Neural crest cell (in vitro differentiated cells): ENCODE data around the gene RTL10. TPM values are rescaled to one million over a fixed set of nuclear protein-coding genes. Genes with fewer than 3 reads are reported as not detected.

Experiments used
- DNase-seq: peaks from one replicate; pipeline ENCODE4 v3.0.0; 2021; ENCODE audit warnings: low read depth, mixed read lengths, low spot score
- H3K27ac Mint-ChIP-seq: one replicate; pipeline ENCODE4 v1.8.0; 2021; ENCODE audit warnings: mild to moderate bottlenecking, mixed read lengths; ENCODE audit not compliant: unreplicated experiment
- H3K27me3 Mint-ChIP-seq: 2 replicates; pipeline ENCODE4 v1.8.0; 2021; ENCODE audit warnings: low read depth, mild to moderate bottlenecking, mixed read lengths
- H3K36me3 Mint-ChIP-seq: 2 replicates; pipeline ENCODE4 v1.8.0; 2021; ENCODE audit warnings: low read depth, mild to moderate bottlenecking, mixed read lengths
- H3K4me1 Mint-ChIP-seq: 2 replicates; pipeline ENCODE4 v1.8.0; 2021; ENCODE audit warnings: mixed read lengths
- H3K4me3 Mint-ChIP-seq: one replicate; pipeline ENCODE4 v1.8.0; 2021; ENCODE audit warnings: mild to moderate bottlenecking, mixed read lengths
- H3K9me3 Mint-ChIP-seq: 2 replicates; pipeline ENCODE4 v1.8.0; 2021; ENCODE audit warnings: mixed read lengths
- total RNA-seq: library from RNA; stranded (reverse); gene quantifications from 2 replicates; pipeline ENCODE4 v1.2.1, GENCODE V29; 2021
- TF ChIP-seq, protein P1 (sequence below): fragments of 200-600 bp; sonication (generic); conservative IDR thresholded peaks from 2 replicates; pipeline ENCODE4 v1.5.0; 2021; ENCODE audit warnings: antibody characterized with exemption, mild to moderate bottlenecking

Gene RTL10
- total RNA-seq, 1 donor from 2014 or later: 28.1 TPM

DNA sequence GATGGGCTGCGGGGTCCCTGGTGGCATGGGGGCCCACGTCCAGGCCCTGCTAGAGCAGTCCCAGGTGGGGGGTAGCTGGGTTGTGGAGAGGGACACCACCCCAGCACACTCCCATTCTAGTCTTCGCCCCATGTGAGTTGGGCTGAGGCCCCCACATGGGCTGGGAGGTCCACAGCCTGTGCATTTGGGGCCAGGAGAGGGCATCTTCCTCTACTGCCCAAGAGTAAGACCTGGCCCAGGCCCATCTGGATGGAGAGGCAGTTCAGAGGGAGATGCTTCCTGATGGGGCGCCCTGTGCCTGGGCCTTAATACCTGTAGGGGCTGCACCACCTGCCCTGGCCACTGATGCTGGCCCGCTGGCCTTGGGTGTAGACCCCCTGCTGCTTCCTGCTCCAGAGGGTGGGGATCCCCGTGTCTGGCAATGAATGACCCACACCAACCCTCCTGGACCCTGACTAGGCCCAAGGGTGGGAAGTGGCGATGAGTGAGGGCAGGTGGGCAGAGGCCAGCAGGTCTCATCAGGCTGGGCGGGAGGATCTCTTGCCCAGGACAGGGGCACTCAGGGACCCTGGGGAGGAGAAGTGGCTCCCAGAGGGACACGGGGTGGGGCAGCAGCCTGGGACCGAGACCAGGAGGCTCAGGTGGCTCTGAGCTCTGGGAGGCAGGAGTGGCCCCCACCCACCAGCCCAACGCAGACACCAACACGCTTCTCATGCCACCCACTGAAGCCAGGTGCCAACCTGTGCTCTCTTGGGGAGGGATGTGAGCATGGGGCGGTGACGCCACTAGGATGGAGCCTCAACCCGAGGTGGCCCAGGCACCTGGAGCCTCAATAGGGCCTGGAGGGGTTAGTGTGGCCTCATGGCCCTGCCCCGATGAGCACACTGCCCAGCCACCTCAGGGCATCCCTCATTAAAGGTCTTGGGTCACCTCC is 17.4 kb upstream of the RTL10 start:
- H3K36me3 Mint-ChIP-seq: no peaks in the 10 kb centered on the region
- no peaks in the 10 kb centered on the region for H3K9me3 Mint-ChIP-seq
- TF ChIP-seq, protein P1, sequence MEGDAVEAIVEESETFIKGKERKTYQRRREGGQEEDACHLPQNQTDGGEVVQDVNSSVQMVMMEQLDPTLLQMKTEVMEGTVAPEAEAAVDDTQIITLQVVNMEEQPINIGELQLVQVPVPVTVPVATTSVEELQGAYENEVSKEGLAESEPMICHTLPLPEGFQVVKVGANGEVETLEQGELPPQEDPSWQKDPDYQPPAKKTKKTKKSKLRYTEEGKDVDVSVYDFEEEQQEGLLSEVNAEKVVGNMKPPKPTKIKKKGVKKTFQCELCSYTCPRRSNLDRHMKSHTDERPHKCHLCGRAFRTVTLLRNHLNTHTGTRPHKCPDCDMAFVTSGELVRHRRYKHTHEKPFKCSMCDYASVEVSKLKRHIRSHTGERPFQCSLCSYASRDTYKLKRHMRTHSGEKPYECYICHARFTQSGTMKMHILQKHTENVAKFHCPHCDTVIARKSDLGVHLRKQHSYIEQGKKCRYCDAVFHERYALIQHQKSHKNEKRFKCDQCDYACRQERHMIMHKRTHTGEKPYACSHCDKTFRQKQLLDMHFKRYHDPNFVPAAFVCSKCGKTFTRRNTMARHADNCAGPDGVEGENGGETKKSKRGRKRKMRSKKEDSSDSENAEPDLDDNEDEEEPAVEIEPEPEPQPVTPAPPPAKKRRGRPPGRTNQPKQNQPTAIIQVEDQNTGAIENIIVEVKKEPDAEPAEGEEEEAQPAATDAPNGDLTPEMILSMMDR: no peak
- H3K27me3 Mint-ChIP-seq: no peaks in the 10 kb centered on the region
- DNase-seq: no peak
- H3K4me1 Mint-ChIP-seq: peaks cover 17% of the 10 kb centered on the region
- H3K4me3 Mint-ChIP-seq: no peak overlapping the region
- H3K27ac Mint-ChIP-seq: no peak overlapping the region

DNA sequence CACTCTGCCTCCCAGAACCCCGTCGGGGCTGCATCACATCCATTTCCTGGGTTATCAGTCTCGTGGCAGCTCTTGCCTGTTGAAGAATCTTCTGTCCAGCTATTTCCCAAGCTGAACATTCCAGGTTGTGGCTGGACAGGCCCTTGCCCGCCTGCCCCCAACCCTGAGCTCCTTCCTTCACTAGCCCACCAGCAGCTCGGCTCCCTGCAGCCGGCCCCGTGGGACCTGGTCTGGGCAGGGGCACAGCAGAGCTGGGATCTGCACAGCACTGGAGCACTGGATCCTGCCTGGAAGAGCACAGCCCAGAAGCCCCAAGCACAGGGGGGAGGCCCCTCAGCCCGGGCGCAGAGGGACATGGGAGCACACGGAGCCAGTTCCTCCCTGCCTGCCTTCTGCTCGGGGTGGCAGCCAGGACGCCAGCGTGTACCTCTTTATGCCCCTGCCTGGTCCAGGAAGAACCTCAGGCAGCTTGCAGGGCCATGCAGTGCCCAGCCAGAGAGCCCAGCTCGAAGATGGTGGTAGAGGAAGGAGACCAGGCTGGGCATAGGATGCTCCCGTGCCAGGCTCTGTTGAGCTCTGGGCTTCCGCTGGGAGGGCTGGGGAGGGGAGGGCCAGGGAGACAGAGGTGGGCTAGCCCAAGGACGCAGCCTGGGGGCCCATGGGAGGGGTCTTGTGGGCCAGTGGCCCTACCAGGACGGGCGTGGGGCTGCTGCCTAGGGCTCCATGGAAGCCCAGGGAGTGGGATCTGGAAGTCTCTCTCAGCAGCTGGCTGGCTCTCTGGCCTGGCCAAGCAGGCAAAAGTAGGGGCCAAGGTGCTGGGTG is 16.6 kb upstream of the RTL10 start:
- TF ChIP-seq, protein P1: no peak
- Mint-ChIP-seq H3K4me1 (peaks cover 17% of the 10 kb centered on the region), H3K36me3 (no peaks in the 10 kb centered on the region), H3K9me3 (no peaks in the 10 kb centered on the region), H3K4me3 (no peak overlapping the region), H3K27me3 (no peaks in the 10 kb centered on the region), H3K27ac (no peak overlapping the region)
- no peak for DNase-seq

DNA sequence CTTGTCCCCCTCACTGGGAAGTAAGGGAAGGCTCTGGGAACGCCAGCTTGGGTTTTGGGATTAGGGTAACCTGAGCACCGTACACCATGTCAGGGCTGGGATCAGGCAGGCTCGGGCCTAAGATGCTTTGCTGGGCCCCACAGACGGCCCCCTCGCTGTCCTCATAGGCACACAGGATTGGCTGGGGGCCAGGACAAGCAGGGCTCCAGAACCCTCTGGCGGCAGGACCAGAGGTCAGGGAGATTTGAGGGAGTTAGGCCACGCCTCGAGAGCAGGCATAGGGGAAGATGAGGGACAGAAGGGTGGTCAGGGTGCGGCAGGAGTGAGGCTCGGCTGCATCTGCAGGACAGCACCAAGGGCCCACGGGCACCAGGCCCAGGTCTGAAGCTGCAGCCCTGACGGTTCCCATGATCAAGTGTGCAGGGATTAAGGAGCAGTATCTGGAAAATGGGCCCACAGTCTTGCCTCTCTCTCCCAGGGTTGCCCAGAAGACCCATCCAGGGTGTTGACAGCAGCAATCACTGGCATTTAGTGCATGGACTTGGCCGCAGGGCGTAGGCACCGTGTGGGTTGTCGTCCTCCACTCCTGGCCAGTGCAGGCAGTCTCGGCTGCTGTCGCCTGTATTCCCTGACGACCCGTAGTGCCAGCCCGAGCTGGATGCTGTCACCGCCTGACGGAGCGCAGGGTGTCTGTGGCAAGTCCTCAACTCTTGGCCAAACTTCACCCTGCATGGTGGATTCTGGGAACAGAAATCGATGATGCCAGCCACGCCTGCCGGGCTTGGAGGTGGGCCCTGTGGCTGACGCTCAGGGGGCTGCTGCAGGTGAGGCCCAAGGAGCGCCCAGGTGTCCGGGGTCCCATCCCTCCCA is 15.7 kb upstream of the RTL10 start:
- TF ChIP-seq, protein P1: no peak
- Mint-ChIP-seq H3K9me3 (no peaks in the 10 kb centered on the region), H3K27ac (no peak overlapping the region), H3K4me1 (peaks cover 17% of the 10 kb centered on the region), H3K4me3 (no peak overlapping the region), H3K36me3 (no peaks in the 10 kb centered on the region), H3K27me3 (no peaks in the 10 kb centered on the region)
- no peak for DNase-seq

DNA sequence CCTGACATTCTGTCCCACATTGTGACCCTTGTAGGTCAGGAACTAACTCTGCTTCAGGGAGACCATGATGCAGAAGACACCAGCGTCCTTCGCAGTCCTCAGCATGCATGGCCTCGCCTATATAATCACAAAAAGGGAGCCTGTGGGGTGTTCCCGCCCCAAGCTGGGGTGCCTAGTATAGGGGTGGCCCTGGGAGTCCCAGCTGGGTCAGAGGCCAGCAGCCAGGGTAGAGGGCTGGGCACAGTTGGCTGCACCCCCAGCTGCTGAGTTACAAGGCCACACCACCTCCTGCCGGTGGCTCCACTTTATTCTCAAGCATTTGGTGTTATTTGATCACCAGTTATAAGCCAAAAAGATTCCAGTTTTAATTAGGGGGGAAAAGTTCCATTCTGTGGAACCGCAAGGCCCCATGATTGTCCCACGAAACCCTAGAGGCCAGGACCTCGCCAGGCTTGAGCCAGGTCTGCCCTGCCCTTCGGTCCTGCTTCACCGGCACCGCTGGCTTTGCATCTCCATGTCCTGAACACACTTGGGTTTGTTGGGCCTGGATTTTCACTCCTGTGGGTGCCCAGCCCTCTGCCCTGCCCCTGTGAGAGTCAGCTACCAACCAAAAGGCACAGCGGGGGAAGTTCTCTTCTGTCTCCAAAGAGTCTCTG is 15.0 kb upstream of the RTL10 start:
- Mint-ChIP-seq H3K36me3 (no peaks in the 10 kb centered on the region), H3K4me1 (peaks cover 15% of the 10 kb centered on the region), H3K27ac (no peak overlapping the region), H3K9me3 (no peaks in the 10 kb centered on the region), H3K27me3 (no peaks in the 10 kb centered on the region), H3K4me3 (no peak overlapping the region)
- TF ChIP-seq, protein P1: no peak
- no peak for DNase-seq
